Activated CD8-positive, alpha-beta memory T cell treated with anti-CD3 and anti-CD28 coated beads, Interleukin-2, amount 10 ng/mL, durations not matched to agents 7 days and 5 days (primary cell): ENCODE measurements around the gene SNX2. TPM values are rescaled to one million over a fixed set of nuclear protein-coding genes. Genes with fewer than 3 reads are reported as not detected.

Experiments used
- ATAC-seq: fragments of 150-1000 bp; cut with Tn5 transposase; one replicate; pipeline ENCODE4 v1.10.0; 2021; ENCODE audit warnings: moderate library complexity
- CTCF ChIA-PET: fragments of 350-600 bp; sonication (Branson Sonifier 250); formaldehyde crosslinking; loops from one replicate; lab custom pipeline; 2021; ENCODE audit warnings: antibody characterized with exemption; lab: Charles Lee
- DNase-seq: peaks from one replicate; pipeline ENCODE4 v3.0.0-alpha.2; 2020
- H3K27ac Mint-ChIP-seq: one replicate; pipeline ENCODE4 v1.8.0; 2021; ENCODE audit warnings: mild to moderate bottlenecking, mixed read lengths
- H3K27me3 Mint-ChIP-seq: one replicate; pipeline ENCODE4 v1.8.0; 2021; ENCODE audit warnings: mixed read lengths
- H3K36me3 Mint-ChIP-seq: one replicate; pipeline ENCODE4 v1.8.0; 2021; ENCODE audit warnings: mild to moderate bottlenecking, mixed read lengths
- H3K4me1 Mint-ChIP-seq: one replicate; pipeline ENCODE4 v1.8.0; 2021; ENCODE audit warnings: mixed read lengths
- H3K4me3 Mint-ChIP-seq: one replicate; pipeline ENCODE4 v1.8.0; 2021; ENCODE audit warnings: mild to moderate bottlenecking, moderate library complexity, mixed read lengths
- H3K9me3 Mint-ChIP-seq: one replicate; pipeline ENCODE4 v1.8.0; 2022; ENCODE audit warnings: low read depth, mixed read lengths
- total RNA-seq, 2 experiments: library from RNA; stranded (reverse); gene quantifications; one replicate each; pipeline ENCODE4 v1.2.3, GENCODE V29; 2021

Gene SNX2
- total RNA-seq, 2 experiments from 2014 or later, result 29.5 to 34.8 TPM

DNA sequence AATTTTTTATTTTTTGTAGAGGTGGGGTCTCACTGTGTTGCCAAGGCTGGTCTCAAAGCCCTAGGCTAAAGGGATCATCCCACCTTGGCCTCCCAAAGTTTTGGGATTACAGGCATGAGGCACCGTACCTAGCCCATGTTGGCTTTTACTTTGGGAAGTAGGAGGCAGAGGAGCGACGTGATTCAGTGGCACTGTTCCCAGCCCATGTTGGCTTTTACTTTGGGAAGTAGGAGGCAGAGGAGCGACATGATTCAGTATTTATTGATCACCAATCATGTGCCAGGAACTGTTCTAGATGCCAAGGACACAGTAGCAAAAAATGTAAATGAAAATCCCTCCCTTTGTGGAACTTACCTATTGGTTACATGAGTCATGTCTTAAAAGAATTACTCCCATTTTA lies 88.8 kb downstream of the SNX2 start:
- Mint-ChIP-seq H3K27ac (no peak overlapping the region), H3K9me3 (no peaks in the 10 kb centered on the region), H3K4me3 (no peak overlapping the region), H3K36me3 (no peaks in the 10 kb centered on the region), H3K4me1 (peaks cover 13% of the 10 kb centered on the region), H3K27me3 (no peaks in the 10 kb centered on the region)
- CTCF ChIA-PET, result no interaction called here
- DNase-seq (no peak), ATAC-seq (no peak)

GRCh38 chr5:122864400-122864799 lies 89.5 kb downstream of the SNX2 start:
- Mint-ChIP-seq H3K36me3 (no peaks in the 10 kb centered on the region), H3K4me1 (peaks cover 13% of the 10 kb centered on the region), H3K4me3 (no peak overlapping the region), H3K9me3 (no peaks in the 10 kb centered on the region), H3K27ac (peak overlapping the region; percentile 61), H3K27me3 (no peaks in the 10 kb centered on the region)
- DNase-seq (peak; percentile 60), ATAC-seq (peak; percentile 76)
- CTCF ChIA-PET, result no interaction called here

- no peak for ATAC-seq
- Mint-ChIP-seq H3K4me1 (peaks cover 13% of the 10 kb centered on the region), H3K27me3 (no peaks in the 10 kb centered on the region), H3K9me3 (no peaks in the 10 kb centered on the region), H3K36me3 (no peaks in the 10 kb centered on the region), H3K4me3 (no peak overlapping the region), H3K27ac (peak overlapping the region; percentile 61)
- no peak for DNase-seq
- CTCF ChIA-PET, result no interaction called here
These were observed 90.0 kb downstream of the SNX2 start for GRCh38 chr5:122864842-122865241.

DNA sequence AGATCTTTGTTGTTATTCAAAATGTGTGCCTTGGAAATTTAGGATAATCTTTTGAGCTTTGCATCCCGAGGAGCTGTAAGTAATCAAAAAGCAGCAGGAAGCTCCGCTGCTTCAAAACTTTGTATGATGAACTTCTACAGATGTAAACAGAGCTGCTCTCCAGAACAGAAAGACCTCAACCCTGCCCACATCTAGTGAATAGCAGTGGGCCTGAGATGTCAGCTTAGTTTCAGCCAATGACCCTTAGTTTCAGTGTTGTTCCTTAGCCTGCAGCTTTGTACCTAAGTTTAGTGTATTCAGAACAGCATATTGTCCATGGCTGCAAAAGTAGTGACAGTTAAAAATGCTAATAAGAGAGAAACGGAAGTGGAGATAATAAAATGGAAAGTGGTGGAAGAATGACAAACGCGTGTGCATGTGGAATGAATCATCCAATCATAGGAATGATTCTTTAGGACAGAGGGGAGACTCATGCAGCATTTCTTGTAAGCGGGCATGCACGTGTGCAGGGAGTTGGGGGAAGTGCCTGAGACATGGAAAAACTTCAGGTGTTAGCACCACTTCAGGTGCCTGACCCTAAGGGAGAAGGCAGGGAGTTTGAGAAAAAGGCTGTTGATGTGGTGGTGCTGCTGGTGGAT lies 95.5 kb downstream of the SNX2 start:
- ATAC-seq, result no peak
- CTCF ChIA-PET, result no interaction called here
- H3K36me3 Mint-ChIP-seq, result no peaks in the 10 kb centered on the region
- H3K4me3 Mint-ChIP-seq, result no peak overlapping the region
- no peaks in the 10 kb centered on the region for H3K9me3 Mint-ChIP-seq
- H3K4me1 Mint-ChIP-seq, result no peaks in the 10 kb centered on the region
- DNase-seq, result no peak
- H3K27me3 Mint-ChIP-seq, result no peaks in the 10 kb centered on the region
- H3K27ac Mint-ChIP-seq, result no peak overlapping the region

GRCh38 chr5:122871661-122872060 lies 96.8 kb downstream of the SNX2 start:
- Mint-ChIP-seq H3K4me1 (peaks cover 1% of the 10 kb centered on the region), H3K36me3 (no peaks in the 10 kb centered on the region), H3K4me3 (no peak overlapping the region), H3K27me3 (no peaks in the 10 kb centered on the region), H3K27ac (no peak overlapping the region), H3K9me3 (no peaks in the 10 kb centered on the region)
- ATAC-seq (no peak), DNase-seq (no peak)
- CTCF ChIA-PET, result no interaction called here

DNA sequence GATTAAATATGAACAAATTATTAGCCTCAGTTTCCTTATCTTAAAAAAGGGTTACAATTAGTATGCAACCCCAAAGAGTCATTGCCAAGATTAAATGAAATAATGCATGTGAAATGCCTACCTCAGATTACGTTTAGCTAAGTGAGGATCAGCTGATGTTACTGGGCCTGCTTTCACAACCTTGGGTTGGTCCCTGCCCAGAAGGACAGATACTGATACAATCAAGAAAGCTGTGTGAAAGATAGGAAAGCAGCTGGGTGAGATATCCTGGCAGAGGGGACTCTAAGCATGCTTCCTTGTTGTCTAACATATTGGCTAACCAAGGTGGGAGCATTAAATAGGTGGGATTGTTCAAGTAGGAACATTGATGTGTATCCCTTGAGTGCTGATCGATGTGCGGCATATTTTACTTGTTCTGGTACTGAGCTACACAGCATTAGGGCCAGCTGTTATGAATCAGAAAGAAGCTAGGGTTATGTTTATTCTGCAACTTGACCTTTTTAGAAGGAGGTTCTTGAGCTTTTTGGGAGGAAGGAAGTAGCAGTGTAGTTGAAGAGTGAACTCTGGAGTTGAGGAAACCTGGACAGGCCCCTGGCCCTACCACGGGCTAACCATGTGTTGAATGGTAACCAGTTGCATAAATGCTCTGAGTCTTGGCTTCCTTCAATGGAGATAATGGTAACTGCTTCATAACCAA lies 99.4 kb downstream of the SNX2 start:
- H3K4me1 Mint-ChIP-seq, result peaks cover 14% of the 10 kb centered on the region
- peaks cover 2% of the 10 kb centered on the region for H3K9me3 Mint-ChIP-seq
- no peak overlapping the region for H3K27ac Mint-ChIP-seq
- no peak overlapping the region for H3K4me3 Mint-ChIP-seq
- CTCF ChIA-PET, result interaction anchor here (0.7 kb wide), 1 partner anchor 1517 kb away, joined by 4 read pairs; no protein-coding TSS in a partner anchor
- no peaks in the 10 kb centered on the region for H3K27me3 Mint-ChIP-seq
- DNase-seq, result no peak
- no peaks in the 10 kb centered on the region for H3K36me3 Mint-ChIP-seq
- ATAC-seq, result no peak

GRCh38 chr5:122877518-122877917 lies 102.6 kb downstream of the SNX2 start:
- ATAC-seq, result no peak
- CTCF ChIA-PET, result no interaction called here
- no peak overlapping the region for H3K27ac Mint-ChIP-seq

DNA sequence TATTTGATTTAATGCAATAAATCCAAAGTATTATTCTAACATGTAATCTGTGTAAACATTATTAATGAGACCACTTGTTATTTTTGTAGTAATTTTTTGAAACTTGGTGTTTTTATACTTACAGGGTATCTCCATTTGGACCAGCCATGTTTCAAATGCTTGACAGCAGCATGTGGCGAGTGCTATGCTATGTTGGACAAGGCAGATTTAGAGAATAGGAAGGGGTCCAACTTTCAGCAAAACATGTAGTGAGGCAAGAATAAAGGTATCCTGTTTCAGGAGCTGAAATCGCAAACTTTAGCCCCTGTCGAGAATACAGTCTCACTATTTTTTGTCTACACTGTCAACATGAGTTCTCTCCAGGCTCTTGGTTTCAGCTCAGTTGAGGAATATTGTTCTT lies 104.2 kb downstream of the SNX2 start:
- no peaks in the 10 kb centered on the region for H3K36me3 Mint-ChIP-seq
- ATAC-seq (no peak), DNase-seq (no peak)
- H3K9me3 Mint-ChIP-seq, result peaks cover 2% of the 10 kb centered on the region
- H3K27me3 Mint-ChIP-seq, result no peaks in the 10 kb centered on the region
- peaks cover 27% of the 10 kb centered on the region for H3K4me1 Mint-ChIP-seq
- H3K27ac Mint-ChIP-seq, result no peak overlapping the region
- H3K4me3 Mint-ChIP-seq, result no peak overlapping the region
- CTCF ChIA-PET, result no interaction called here

More at GRCh38 chr5:122877518-122877917, 102.6 kb downstream of the SNX2 start:
- Mint-ChIP-seq H3K4me1 (peaks cover 22% of the 10 kb centered on the region), H3K27me3 (no peaks in the 10 kb centered on the region), H3K36me3 (no peaks in the 10 kb centered on the region), H3K4me3 (no peak overlapping the region), H3K9me3 (peaks cover 2% of the 10 kb centered on the region)
- DNase-seq, result no peak

Other genes with a start within 250 kb of the SNX2 start
- gene SNX24, start 70.5 kb downstream of the SNX2 start, total RNA-seq, result 1 to 10 TPM; 1.8 to 4.2 TPM